ENCODE measurements around the gene ADGRB3.

The ADGRB3 gene

DNA sequence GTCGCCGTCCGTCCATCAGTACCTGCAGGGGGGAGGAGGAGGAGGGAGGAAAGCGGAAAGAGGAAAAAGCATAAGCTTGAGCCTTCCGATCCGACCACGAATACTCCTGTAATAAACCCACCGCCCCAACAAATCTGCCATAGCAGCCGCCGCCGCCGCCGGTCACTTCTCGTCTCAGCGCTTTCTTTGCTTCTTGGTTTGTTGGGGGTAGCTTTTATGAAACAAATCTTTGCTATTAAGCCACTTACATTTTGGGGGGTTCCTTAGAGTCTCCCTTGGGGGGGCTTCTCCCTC, 277 bp downstream of the ADGRB3 start:
- Histone ChIP-seq H3K9me2 (ENCODE audit: low read depth, low read length) (no peaks in the 10 kb centered on the region), H2AFZ (ENCODE audit: low read length) (no peak overlapping the region), H3K36me3 (ENCODE audit: insufficient read depth, low read length) (no peaks in the 10 kb centered on the region), H3K9ac (ENCODE audit: low read length) (no peak overlapping the region), H3K4me3 (ENCODE audit: low read depth, low read length, poor library complexity, severe bottlenecking) (no peak overlapping the region), H3K9me3 (ENCODE audit: low read length) (no peaks in the 10 kb centered on the region), H3K27me3 (ENCODE audit: insufficient read depth, low read length) (no peaks in the 10 kb centered on the region), H4K20me1 (ENCODE audit: insufficient read depth, low read length) (no peaks in the 10 kb centered on the region), H3K4me1 (ENCODE audit: insufficient read depth, low read length, severe bottlenecking) (no peaks in the 10 kb centered on the region), H3F3A (ENCODE audit: insufficient read depth, low read length) (no peaks in the 10 kb centered on the region), H3K4me2 (ENCODE audit: low read length) (no peak overlapping the region), H3K79me2 (ENCODE audit: insufficient read depth, low read length) (no peaks in the 10 kb centered on the region), H3K27ac (ENCODE audit: low read depth, low read length, poor library complexity, severe bottlenecking) (no peak overlapping the region)
- TF ChIP-seq, protein P1, sequence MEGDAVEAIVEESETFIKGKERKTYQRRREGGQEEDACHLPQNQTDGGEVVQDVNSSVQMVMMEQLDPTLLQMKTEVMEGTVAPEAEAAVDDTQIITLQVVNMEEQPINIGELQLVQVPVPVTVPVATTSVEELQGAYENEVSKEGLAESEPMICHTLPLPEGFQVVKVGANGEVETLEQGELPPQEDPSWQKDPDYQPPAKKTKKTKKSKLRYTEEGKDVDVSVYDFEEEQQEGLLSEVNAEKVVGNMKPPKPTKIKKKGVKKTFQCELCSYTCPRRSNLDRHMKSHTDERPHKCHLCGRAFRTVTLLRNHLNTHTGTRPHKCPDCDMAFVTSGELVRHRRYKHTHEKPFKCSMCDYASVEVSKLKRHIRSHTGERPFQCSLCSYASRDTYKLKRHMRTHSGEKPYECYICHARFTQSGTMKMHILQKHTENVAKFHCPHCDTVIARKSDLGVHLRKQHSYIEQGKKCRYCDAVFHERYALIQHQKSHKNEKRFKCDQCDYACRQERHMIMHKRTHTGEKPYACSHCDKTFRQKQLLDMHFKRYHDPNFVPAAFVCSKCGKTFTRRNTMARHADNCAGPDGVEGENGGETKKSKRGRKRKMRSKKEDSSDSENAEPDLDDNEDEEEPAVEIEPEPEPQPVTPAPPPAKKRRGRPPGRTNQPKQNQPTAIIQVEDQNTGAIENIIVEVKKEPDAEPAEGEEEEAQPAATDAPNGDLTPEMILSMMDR (IDR thresholded peaks at IDR 0.05; ENCODE audit: low read length): no peak
- TF ChIP-seq EZH2 (IDR thresholded peaks at IDR 0.05; ENCODE audit: borderline replicate concordance, low read length): no peak

DNA sequence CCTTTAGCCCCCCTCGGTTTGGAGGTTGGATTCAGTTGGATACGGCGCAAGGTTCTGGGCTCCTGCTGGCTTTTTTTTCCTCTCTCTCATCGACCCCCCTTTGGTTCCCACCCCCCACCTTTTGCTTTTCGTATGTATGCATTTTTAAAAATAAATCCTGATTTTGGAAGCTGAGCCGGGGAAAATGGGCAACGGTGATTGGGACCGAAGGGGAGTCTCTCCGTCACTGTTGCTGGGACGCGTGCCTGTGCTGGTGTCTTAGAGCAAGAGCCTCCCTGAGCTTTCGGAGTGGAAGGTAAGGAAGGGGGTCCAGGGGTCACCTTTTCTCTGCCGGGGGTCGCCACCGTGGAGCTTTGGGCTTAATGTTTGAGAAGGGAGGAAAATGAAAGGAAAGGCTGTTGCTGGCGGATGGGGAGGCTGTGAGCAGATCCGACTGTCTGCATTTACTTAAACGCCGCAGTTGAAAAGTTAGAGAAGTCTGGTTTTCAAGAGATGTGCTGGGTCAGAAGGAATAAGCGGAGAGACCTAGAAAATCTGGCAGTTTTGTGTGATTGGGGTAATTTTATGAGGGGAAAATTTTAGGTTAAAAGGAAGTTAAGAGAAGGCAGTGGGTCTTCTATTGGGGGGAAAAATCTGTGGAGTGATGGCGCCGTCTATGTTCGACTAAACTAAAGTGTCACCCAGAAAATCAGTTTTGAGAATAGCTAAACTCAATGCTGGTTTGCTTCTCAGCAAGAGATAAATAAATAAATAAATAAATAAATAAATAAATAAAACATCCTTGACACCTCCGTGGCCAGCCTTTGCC, 828 bp downstream of the ADGRB3 start:
- no peaks in the 10 kb centered on the region for H3K36me3 ChIP-seq (ENCODE audit: insufficient read depth, low read length)
- TF ChIP-seq, protein P1 (IDR thresholded peaks at IDR 0.05; ENCODE audit: low read length): no peak
- no peak for TF ChIP-seq EZH2 (IDR thresholded peaks at IDR 0.05; ENCODE audit: borderline replicate concordance, low read length)
- no peak overlapping the region for H2AFZ ChIP-seq (ENCODE audit: low read length)
- no peaks in the 10 kb centered on the region for H3K4me1 ChIP-seq (ENCODE audit: insufficient read depth, low read length, severe bottlenecking)
- H3K9ac ChIP-seq (ENCODE audit: low read length): no peak overlapping the region
- H3K79me2 ChIP-seq (ENCODE audit: insufficient read depth, low read length): no peaks in the 10 kb centered on the region
- H4K20me1 ChIP-seq (ENCODE audit: insufficient read depth, low read length): no peaks in the 10 kb centered on the region
- no peak overlapping the region for H3K27ac ChIP-seq (ENCODE audit: low read depth, low read length, poor library complexity, severe bottlenecking)
- H3F3A ChIP-seq (ENCODE audit: insufficient read depth, low read length): no peaks in the 10 kb centered on the region
- no peaks in the 10 kb centered on the region for H3K9me3 ChIP-seq (ENCODE audit: low read length)
- H3K9me2 ChIP-seq (ENCODE audit: low read depth, low read length): no peaks in the 10 kb centered on the region
- no peak overlapping the region for H3K4me3 ChIP-seq (ENCODE audit: low read depth, low read length, poor library complexity, severe bottlenecking)
- no peak overlapping the region for H3K4me2 ChIP-seq (ENCODE audit: low read length)
- no peaks in the 10 kb centered on the region for H3K27me3 ChIP-seq (ENCODE audit: insufficient read depth, low read length)

DNA sequence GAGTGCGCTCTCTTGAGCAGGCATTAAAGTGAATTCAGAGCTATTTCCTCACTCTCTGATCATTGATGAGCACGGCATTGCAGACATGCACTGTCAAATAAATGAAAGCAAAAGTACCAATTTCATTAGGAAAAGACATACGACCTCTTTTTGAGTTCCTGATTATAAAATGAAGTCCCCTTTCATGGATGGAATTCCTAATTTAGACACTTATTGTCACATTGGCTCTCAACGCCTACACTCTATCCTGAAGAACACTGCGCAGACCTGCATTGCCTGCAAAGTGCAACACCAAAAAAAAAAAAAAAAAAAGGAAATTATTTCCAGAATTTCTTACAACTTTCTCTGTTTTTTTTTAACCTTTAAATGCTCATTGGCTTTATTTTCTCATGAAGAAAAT, 1.6 kb downstream of the ADGRB3 start:
- Histone ChIP-seq H3K4me2 (ENCODE audit: low read length) (no peak overlapping the region), H3K9ac (ENCODE audit: low read length) (no peak overlapping the region), H3K27me3 (ENCODE audit: insufficient read depth, low read length) (no peaks in the 10 kb centered on the region), H3K9me3 (ENCODE audit: low read length) (no peaks in the 10 kb centered on the region), H3K4me1 (ENCODE audit: insufficient read depth, low read length, severe bottlenecking) (no peaks in the 10 kb centered on the region), H3F3A (ENCODE audit: insufficient read depth, low read length) (no peaks in the 10 kb centered on the region), H3K9me2 (ENCODE audit: low read depth, low read length) (no peaks in the 10 kb centered on the region), H2AFZ (ENCODE audit: low read length) (no peak overlapping the region), H3K79me2 (ENCODE audit: insufficient read depth, low read length) (no peaks in the 10 kb centered on the region), H3K4me3 (ENCODE audit: low read depth, low read length, poor library complexity, severe bottlenecking) (no peak overlapping the region), H3K36me3 (ENCODE audit: insufficient read depth, low read length) (no peaks in the 10 kb centered on the region), H4K20me1 (ENCODE audit: insufficient read depth, low read length) (no peaks in the 10 kb centered on the region), H3K27ac (ENCODE audit: low read depth, low read length, poor library complexity, severe bottlenecking) (no peak overlapping the region)
- TF ChIP-seq, protein P1 (IDR thresholded peaks at IDR 0.05; ENCODE audit: low read length): no peak
- TF ChIP-seq EZH2 (IDR thresholded peaks at IDR 0.05; ENCODE audit: borderline replicate concordance, low read length): no peak
